IMR-90 (cell line): ENCODE results near the gene CD6. TPM values are rescaled to one million over a fixed set of nuclear protein-coding genes. Genes with fewer than 3 reads are reported as not detected.

Experiments used
- ATAC-seq: fragments of 200-7000 bp; cut with Tn5 transposase; 2 replicates; pipeline ENCODE4 v1.9.1; 2020; ENCODE audit warnings: low read depth, mild to moderate bottlenecking, moderate library complexity
- BruUV-seq: library from RNA; stranded (reverse); fragments of 400-500 nt; replicated peaks from 2 replicates; lab custom pipeline; 2021; lab: Mats Ljungman, UMichigan
- CTCF ChIA-PET: fragments of 300-600 bp; formaldehyde crosslinking; extraction: SDS; loops from one replicate; lab custom pipeline; 2021; ENCODE audit warnings: antibody characterized with exemption; lab: Yijun Ruan, JAX
- POLR2A ChIA-PET: fragments of 300-600 bp; sonication (Branson Sonifier 250); formaldehyde crosslinking; loops from one replicate; lab custom pipeline; 2022; ENCODE audit warnings: antibody characterized with exemption; ENCODE audit not compliant: unreplicated experiment; lab: Charles Lee
- DNase-seq: peaks from one replicate; pipeline ENCODE4 v3.0.0; 2013
- H2AFZ ChIP-seq: replicated peaks from 2 replicates; pipeline ENCODE3; 2013; ENCODE audit warnings: low read length, mild to moderate bottlenecking; ENCODE audit not compliant: poor library complexity
- H2AK5ac ChIP-seq: 2 replicates; pipeline ENCODE4 v1.6.1; 2013; ENCODE audit warnings: low read depth, low read length, inconsistent platforms
- H2AK9ac ChIP-seq: replicated peaks from 2 replicates; pipeline ENCODE3; 2013; ENCODE audit warnings: mild to moderate bottlenecking, low read depth, low read length, moderate library complexity; ENCODE audit not compliant: poor library complexity
- H2BK120ac ChIP-seq: 2 replicates; pipeline ENCODE4 v1.6.1; 2013; ENCODE audit warnings: low read depth, low read length, inconsistent platforms
- H2BK15ac ChIP-seq: 3 replicates; pipeline ENCODE4 v1.6.1; 2013; ENCODE audit warnings: low read depth, low read length, inconsistent platforms
- H2BK20ac ChIP-seq: 2 replicates; pipeline ENCODE4 v1.6.1; 2013; ENCODE audit warnings: low read depth, mild to moderate bottlenecking, inconsistent platforms, low read length, moderate library complexity
- H2BK5ac ChIP-seq: 2 replicates; pipeline ENCODE4 v1.6.1; 2013; ENCODE audit warnings: mild to moderate bottlenecking, low read depth, low read length, inconsistent platforms; ENCODE audit not compliant: poor library complexity, severe bottlenecking
- H3K14ac ChIP-seq: replicated peaks from 2 replicates; pipeline ENCODE4 v1.6.1; 2013; ENCODE audit warnings: low read depth, low read length, inconsistent platforms
- H3K18ac ChIP-seq: 2 replicates; pipeline ENCODE4 v1.6.1; 2013; ENCODE audit warnings: low read depth, low read length, control low read depth
- H3K23ac ChIP-seq: 2 replicates; pipeline ENCODE4 v1.6.1; 2013; ENCODE audit warnings: low read depth, low read length, inconsistent platforms
- H3K27ac ChIP-seq: 2 replicates; pipeline ENCODE4 v1.5.1; 2013; ENCODE audit warnings: mild to moderate bottlenecking, control low read depth, low read length; ENCODE audit not compliant: insufficient read depth
- H3K27me3 ChIP-seq: 2 replicates; pipeline ENCODE4 v1.6.1; 2013; ENCODE audit warnings: low read length; ENCODE audit not compliant: control insufficient read depth, insufficient read depth
- H3K36me3 ChIP-seq: 2 replicates; pipeline ENCODE4 v1.6.1; 2013; ENCODE audit warnings: low read length, mixed read lengths; ENCODE audit not compliant: control insufficient read depth, insufficient read depth
- H3K4ac ChIP-seq: 2 replicates; pipeline ENCODE4 v1.6.1; 2013; ENCODE audit warnings: low read depth, low read length, inconsistent platforms
- H3K4me1 ChIP-seq: 2 replicates; pipeline ENCODE4 v1.6.1; 2013; ENCODE audit warnings: low read length, mixed read lengths; ENCODE audit not compliant: control insufficient read depth, insufficient read depth
- H3K4me2 ChIP-seq: 2 replicates; pipeline ENCODE4 v1.6.1; 2013; ENCODE audit warnings: low read depth, mild to moderate bottlenecking, control low read depth, low read length, moderate library complexity
- H3K4me3 ChIP-seq: 2 replicates; pipeline ENCODE4 v1.5.1; 2013; ENCODE audit warnings: low read depth, mild to moderate bottlenecking, control low read depth, low read length, moderate library complexity; ENCODE audit not compliant: insufficient read depth
- H3K56ac ChIP-seq: 2 replicates; pipeline ENCODE4 v1.6.1; 2013; ENCODE audit warnings: low read length, inconsistent platforms; ENCODE audit not compliant: insufficient read depth; ENCODE audit errors: extremely low read depth
- H3K79me1 ChIP-seq, 2 experiments: 2 replicates each; pipeline ENCODE4 v1.6.1; 2013; ENCODE audit warnings: low read length in 2 of 2, inconsistent platforms in 1 of 2, low read depth in 1 of 2
- H3K9ac ChIP-seq: 2 replicates; pipeline ENCODE4 v1.6.1; 2013; ENCODE audit warnings: low read depth, low read length, control low read depth
- H3K9me1 ChIP-seq: 2 replicates; pipeline ENCODE4 v1.6.1; 2013; ENCODE audit warnings: low read length, inconsistent platforms; ENCODE audit not compliant: insufficient read depth
- H3K9me3 ChIP-seq: 2 replicates; pipeline ENCODE4 v1.6.1; 2013; ENCODE audit warnings: low read length; ENCODE audit not compliant: control insufficient read depth, insufficient read depth
- H4K20me1 ChIP-seq: 2 replicates; pipeline ENCODE4 v1.6.1; 2013; ENCODE audit warnings: low read length, inconsistent platforms; ENCODE audit not compliant: insufficient read depth
- H4K5ac ChIP-seq: 2 replicates; pipeline ENCODE4 v1.6.1; 2013; ENCODE audit warnings: mild to moderate bottlenecking, low read depth, low read length, control low read depth
- H4K8ac ChIP-seq, 2 experiments: 2 replicates each; pipeline ENCODE4 v1.6.1; 2013; ENCODE audit warnings: low read depth in 2 of 2, low read length in 2 of 2, control low read depth in 1 of 2, inconsistent platforms in 1 of 2
- H4K91ac ChIP-seq: 2 replicates; pipeline ENCODE4 v1.6.1; 2013; ENCODE audit warnings: low read depth, low read length, inconsistent platforms; ENCODE audit not compliant: insufficient read depth
- CHD1 ChIP-seq: IDR thresholded peaks from 2 replicates; pipeline ENCODE4 v1.6.1; 2012; ENCODE audit warnings: low read depth, low read length, improper control_type of control experiment
- RAD21 ChIP-seq: IDR thresholded peaks from 2 replicates; pipeline ENCODE4 v1.6.1; 2012; ENCODE audit warnings: low read length, improper control_type of control experiment
- WGBS, 2 experiments: methylation state at CpG; one replicate each; pipeline versions ENCODE4 v1.1.5 to v1.1.7; 2013; ENCODE audit warnings: missing lambda C conversion rate in 2 of 2; ENCODE audit not compliant: insufficient read length in 1 of 2; ENCODE audit errors: extremely low coverage in 2 of 2; 5-methylcytosine and 5-hydroxymethylcytosine counted together
- dilution Hi-C: fragments of 300-500 bp; cut with HindIII; formaldehyde crosslinking; loops from one replicate; pipeline ENCODE4 v1.14.3; 2018; ENCODE audit warnings: low sequenced_read_pairs; ENCODE audit not compliant: unreplicated experiment
- in situ Hi-C: fragments of 300-500 bp; cut with MboI; formaldehyde crosslinking; loops from 3 replicates; pipeline ENCODE4 v1.14.3; 2019; ENCODE audit warnings: low sequenced_read_pairs, inconsistent platforms, mixed read lengths
- intact Hi-C: fragments of 100-400 bp; cut with micrococcal nuclease; formaldehyde crosslinking; loops from 2 replicates; pipeline ENCODE4 v1.10.0; 2022
- polyA plus RNA-seq, 3 experiments: library from polyadenylated mRNA; depleted of rRNA; stranded (reverse); fragments of >200 nt; gene quantifications; 2 replicates each; pipeline ENCODE4 v1.2.3, GENCODE V29; 2012; ENCODE audit warnings: low replicate concordance in 1 of 3
- total RNA-seq: library from RNA; depleted of rRNA; stranded (reverse); fragments of >200 nt; gene quantifications from 2 replicates; pipeline ENCODE4 v1.2.3, GENCODE V29; 2012

The CD6 gene
- total and polyA plus RNA-seq, 2 of the 4 experiments (the other 2 are of a cell fraction) = not detected

DNA sequence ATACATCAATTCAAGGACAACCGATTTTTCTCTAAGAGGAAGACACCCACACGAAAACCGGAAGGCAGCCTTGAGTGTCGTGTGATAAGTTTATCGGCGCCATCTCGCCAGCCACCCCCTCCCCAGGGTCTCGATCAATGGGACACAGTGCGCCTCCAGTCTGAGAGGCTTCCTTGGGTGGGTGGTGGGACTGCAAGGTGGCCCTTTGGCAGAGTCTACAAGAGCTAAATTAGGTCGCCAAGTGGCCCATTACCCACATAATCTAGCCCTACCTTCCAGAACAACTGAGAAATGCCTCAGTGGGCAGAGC lies 64.0 kb downstream of the CD6 start:
- H3K14ac ChIP-seq = no peak overlapping the region
- no CpG with 5 or more reads among the region's 10 CpGs for WGBS, 2 experiments
- POLR2A ChIA-PET = no interaction called here
- no peaks in the 10 kb centered on the region for H4K20me1 ChIP-seq
- dilution Hi-C loops (no loop called here), intact Hi-C loops (no loop called here), in situ Hi-C loops (no loop called here)
- TF ChIP-seq RAD21 = no peak
- TF ChIP-seq CHD1 = no peak
- H3K4me3 ChIP-seq = no peak overlapping the region
- DNase-seq (no peak), ATAC-seq (no peak)
- H2AFZ ChIP-seq = no peak overlapping the region
- no peak overlapping the region for H4K8ac ChIP-seq
- H3K18ac ChIP-seq = no peak overlapping the region
- no peak overlapping the region for H2AK9ac ChIP-seq
- no peak overlapping the region for H3K4ac ChIP-seq
- H4K5ac ChIP-seq = no peak overlapping the region
- no peak overlapping the region for H2AK5ac ChIP-seq
- H3K79me1 ChIP-seq = no peaks in the 10 kb centered on the region
- H3K27ac ChIP-seq = no peak overlapping the region
- H3K9ac ChIP-seq = no peak overlapping the region
- H3K27me3 ChIP-seq = peaks cover 25% of the 10 kb centered on the region
- BruUV-seq = no TSS peak
- H3K4me1 ChIP-seq = no peaks in the 10 kb centered on the region
- CTCF ChIA-PET = no interaction called here
- H4K91ac ChIP-seq = no peak overlapping the region
- no peak overlapping the region for H2BK20ac ChIP-seq
- no peak overlapping the region for H3K23ac ChIP-seq
- no peaks in the 10 kb centered on the region for H3K9me1 ChIP-seq
- no peak overlapping the region for H2BK120ac ChIP-seq
- no peaks in the 10 kb centered on the region for H3K9me3 ChIP-seq
- H2BK5ac ChIP-seq = no peak overlapping the region
- H3K36me3 ChIP-seq = no peaks in the 10 kb centered on the region
- H2BK15ac ChIP-seq = no peak overlapping the region
- no peak overlapping the region for H3K4me2 ChIP-seq
- no peak overlapping the region for H3K56ac ChIP-seq
